Neural progenitor cell (in vitro differentiated cells): Measurements from ENCODE around the gene RIPPLY1. TPM values are rescaled to one million over a fixed set of nuclear protein-coding genes. Genes with fewer than 3 reads are reported as not detected.

Experiments used
- DNase-seq: peaks from one replicate; pipeline ENCODE4 v3.0.0-alpha.2; 2016; ENCODE audit warnings: low spot score
- H2AFZ ChIP-seq: fragments of 200-600 bp; sonication (generic); replicated peaks from 2 replicates; pipeline ENCODE4 v1.6.1; 2016; ENCODE audit warnings: antibody characterized with exemption
- H3F3A ChIP-seq: fragments of 200-600 bp; sonication (generic); 2 replicates; pipeline ENCODE4 v1.6.1; 2016; ENCODE audit warnings: antibody characterized with exemption, low read depth
- H3K27ac ChIP-seq: fragments of 200-600 bp; sonication (generic); 2 replicates; pipeline ENCODE4 v1.5.1; 2016; ENCODE audit warnings: mild to moderate bottlenecking
- H3K27me3 ChIP-seq: fragments of 200-600 bp; sonication (generic); 2 replicates; pipeline ENCODE4 v1.6.1; 2016; ENCODE audit warnings: mild to moderate bottlenecking, moderate library complexity
- H3K36me3 ChIP-seq: fragments of 200-600 bp; sonication (generic); 2 replicates; pipeline ENCODE4 v1.5.1; 2016
- H3K4me1 ChIP-seq: fragments of 200-600 bp; sonication (generic); 2 replicates; pipeline ENCODE4 v1.6.1; 2016; ENCODE audit warnings: mixed run types
- H3K4me2 ChIP-seq: fragments of 200-600 bp; sonication (generic); 2 replicates; pipeline ENCODE4 v1.6.1; 2016
- H3K4me3 ChIP-seq: fragments of 200-600 bp; sonication (generic); 2 replicates; pipeline ENCODE4 v1.5.1; 2016
- H3K79me2 ChIP-seq: fragments of 200-600 bp; sonication (generic); 2 replicates; pipeline ENCODE4 v1.6.1; 2016; ENCODE audit warnings: low read depth
- H3K9ac ChIP-seq: fragments of 200-600 bp; sonication (generic); 2 replicates; pipeline ENCODE4 v1.6.1; 2016
- H3K9me3 ChIP-seq: fragments of 200-600 bp; sonication (generic); 2 replicates; pipeline ENCODE4 v1.5.1; 2016; ENCODE audit warnings: low read depth
- H4K20me1 ChIP-seq: fragments of 200-600 bp; sonication (generic); 2 replicates; pipeline ENCODE4 v1.6.1; 2016; ENCODE audit warnings: low read depth
- H3K27ac Mint-ChIP-seq: 3 replicates; pipeline ENCODE4 v1.8.0; 2021; ENCODE audit warnings: mixed read lengths
- H3K27me3 Mint-ChIP-seq: 2 replicates; pipeline ENCODE4 v1.8.0; 2022; ENCODE audit warnings: low read depth, mild to moderate bottlenecking, inconsistent platforms, moderate library complexity, mixed read lengths; ENCODE audit not compliant: insufficient read depth
- H3K36me3 Mint-ChIP-seq: 3 replicates; pipeline ENCODE4 v1.8.0; 2021; ENCODE audit warnings: mixed read lengths
- H3K4me1 Mint-ChIP-seq: 3 replicates; pipeline ENCODE4 v1.8.0; 2021; ENCODE audit warnings: mixed read lengths
- H3K4me3 Mint-ChIP-seq: 3 replicates; pipeline ENCODE4 v1.8.0; 2021; ENCODE audit warnings: mild to moderate bottlenecking, moderate library complexity, mixed read lengths
- H3K9me3 Mint-ChIP-seq: 3 replicates; pipeline ENCODE4 v1.8.0; 2020; ENCODE audit warnings: mixed read lengths
- EZH2 ChIP-seq: fragments of 200-600 bp; sonication (generic); IDR thresholded peaks from 2 replicates; pipeline ENCODE4 v1.6.1; 2017; ENCODE audit warnings: antibody characterized with exemption, mild to moderate bottlenecking, moderate library complexity
- EZH2phosphoT487 ChIP-seq: fragments of 200-600 bp; sonication (generic); IDR thresholded peaks from 2 replicates; pipeline ENCODE4 v1.6.1; 2017; ENCODE audit warnings: antibody characterized with exemption
- total RNA-seq: library from RNA; depleted of rRNA; stranded (reverse); fragments of >200 nt; gene quantifications from 2 replicates; pipeline ENCODE4 v1.2.3, GENCODE V29; 2015; ENCODE audit warnings: low replicate concordance
- TF ChIP-seq, protein P1 (sequence below): fragments of 200-600 bp; sonication (generic); IDR thresholded peaks from 2 replicates; pipeline ENCODE4 v1.5.1; 2017; ENCODE audit warnings: antibody characterized with exemption, mild to moderate bottlenecking

The RIPPLY1 gene, protein sequence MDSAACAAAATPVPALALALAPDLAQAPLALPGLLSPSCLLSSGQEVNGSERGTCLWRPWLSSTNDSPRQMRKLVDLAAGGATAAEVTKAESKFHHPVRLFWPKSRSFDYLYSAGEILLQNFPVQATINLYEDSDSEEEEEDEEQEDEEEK
- not detected in 2 replicates for total RNA-seq

GRCh38 chrX:106903291-106903824 is at the start of gene RIPPLY1:
Gene RIPPLY1, minus strand, starts transcription at chrX:106903341. Its CDS starts 54 bp downstream, at chrX:106903287.
- Histone ChIP-seq H2AFZ (no peak within 1 kb of the TSS), H3K27ac (peak within 1 kb of the TSS; percentile 65), H3K4me3 (no peak within 1 kb of the TSS), H3K9me3 (no peaks in the 10 kb centered on the region), H4K20me1 (no peaks in the 10 kb centered on the region), H3K27me3 (no peaks in the 10 kb centered on the region), H3K36me3 (no peaks in the 10 kb centered on the region), H3K9ac (no peak within 1 kb of the TSS), H3K4me1 (peaks cover 20% of the 10 kb centered on the region), H3K4me2 (peak within 1 kb of the TSS; percentile 13), H3F3A (peaks cover 16% of the 10 kb centered on the region), H3K79me2 (no peaks in the 10 kb centered on the region)
- DNase-seq, result peak; percentile 32
- Mint-ChIP-seq H3K4me3 (no peak within 1 kb of the TSS), H3K27ac (peak within 1 kb of the TSS; percentile 77), H3K4me1 (peaks cover 52% of the 10 kb centered on the region), H3K36me3 (no peaks in the 10 kb centered on the region), H3K27me3 (peaks cover 6% of the 10 kb centered on the region), H3K9me3 (peaks cover 3% of the 10 kb centered on the region)
- TF ChIP-seq EZH2phosphoT487 (no peak), EZH2 (no peak)
- TF ChIP-seq, protein P1, sequence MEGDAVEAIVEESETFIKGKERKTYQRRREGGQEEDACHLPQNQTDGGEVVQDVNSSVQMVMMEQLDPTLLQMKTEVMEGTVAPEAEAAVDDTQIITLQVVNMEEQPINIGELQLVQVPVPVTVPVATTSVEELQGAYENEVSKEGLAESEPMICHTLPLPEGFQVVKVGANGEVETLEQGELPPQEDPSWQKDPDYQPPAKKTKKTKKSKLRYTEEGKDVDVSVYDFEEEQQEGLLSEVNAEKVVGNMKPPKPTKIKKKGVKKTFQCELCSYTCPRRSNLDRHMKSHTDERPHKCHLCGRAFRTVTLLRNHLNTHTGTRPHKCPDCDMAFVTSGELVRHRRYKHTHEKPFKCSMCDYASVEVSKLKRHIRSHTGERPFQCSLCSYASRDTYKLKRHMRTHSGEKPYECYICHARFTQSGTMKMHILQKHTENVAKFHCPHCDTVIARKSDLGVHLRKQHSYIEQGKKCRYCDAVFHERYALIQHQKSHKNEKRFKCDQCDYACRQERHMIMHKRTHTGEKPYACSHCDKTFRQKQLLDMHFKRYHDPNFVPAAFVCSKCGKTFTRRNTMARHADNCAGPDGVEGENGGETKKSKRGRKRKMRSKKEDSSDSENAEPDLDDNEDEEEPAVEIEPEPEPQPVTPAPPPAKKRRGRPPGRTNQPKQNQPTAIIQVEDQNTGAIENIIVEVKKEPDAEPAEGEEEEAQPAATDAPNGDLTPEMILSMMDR, result no peak

GRCh38 chrX:106952538-106952937 is 49.4 kb upstream of the RIPPLY1 start:
- H3K36me3 Mint-ChIP-seq, result peaks cover 1% of the 10 kb centered on the region
- H3K4me3 ChIP-seq, result no peak overlapping the region
- no peak overlapping the region for H3K27ac Mint-ChIP-seq
- no peak overlapping the region for H2AFZ ChIP-seq
- no peaks in the 10 kb centered on the region for H4K20me1 ChIP-seq
- no peaks in the 10 kb centered on the region for H3K4me1 ChIP-seq
- H3K9ac ChIP-seq, result no peak overlapping the region
- no peak overlapping the region for H3K27ac ChIP-seq
- no peaks in the 10 kb centered on the region for H3K9me3 ChIP-seq
- no peak for DNase-seq
- H3K27me3 ChIP-seq, result no peaks in the 10 kb centered on the region
- H3K4me2 ChIP-seq, result no peak overlapping the region
- H3K27me3 Mint-ChIP-seq, result no peaks in the 10 kb centered on the region
- H3K9me3 Mint-ChIP-seq, result no peaks in the 10 kb centered on the region
- H3F3A ChIP-seq, result no peaks in the 10 kb centered on the region
- no peak overlapping the region for H3K4me3 Mint-ChIP-seq
- TF ChIP-seq, protein P1, result no peak
- TF ChIP-seq EZH2phosphoT487 (no peak), EZH2 (no peak)
- no peaks in the 10 kb centered on the region for H3K4me1 Mint-ChIP-seq
- no peaks in the 10 kb centered on the region for H3K36me3 ChIP-seq
- no peaks in the 10 kb centered on the region for H3K79me2 ChIP-seq

GRCh38 chrX:106952089-106952488 is 48.9 kb upstream of the RIPPLY1 start:
- Histone ChIP-seq H3K27ac (no peak overlapping the region), H3K4me2 (no peak overlapping the region), H3K36me3 (no peaks in the 10 kb centered on the region), H3F3A (no peaks in the 10 kb centered on the region), H3K9me3 (no peaks in the 10 kb centered on the region), H3K4me1 (no peaks in the 10 kb centered on the region), H3K9ac (no peak overlapping the region), H3K4me3 (no peak overlapping the region), H2AFZ (no peak overlapping the region), H4K20me1 (no peaks in the 10 kb centered on the region), H3K79me2 (no peaks in the 10 kb centered on the region), H3K27me3 (no peaks in the 10 kb centered on the region)
- H3K4me3 Mint-ChIP-seq, result no peak overlapping the region
- DNase-seq, result no peak
- H3K9me3 Mint-ChIP-seq, result no peaks in the 10 kb centered on the region
- H3K4me1 Mint-ChIP-seq, result no peaks in the 10 kb centered on the region
- peaks cover 1% of the 10 kb centered on the region for H3K36me3 Mint-ChIP-seq
- no peak overlapping the region for H3K27ac Mint-ChIP-seq
- TF ChIP-seq EZH2 (no peak), EZH2phosphoT487 (no peak)
- TF ChIP-seq, protein P1, result no peak
- no peaks in the 10 kb centered on the region for H3K27me3 Mint-ChIP-seq
